ENCODE data around the gene DNMT3A. TPM values are rescaled to one million over a fixed set of nuclear protein-coding genes. Genes with fewer than 3 reads are reported as not detected.

The DNMT3A gene
- total and polyA plus RNA-seq, 10 donors: 9.0 to 64.6 (median 33.2) TPM

DNA sequence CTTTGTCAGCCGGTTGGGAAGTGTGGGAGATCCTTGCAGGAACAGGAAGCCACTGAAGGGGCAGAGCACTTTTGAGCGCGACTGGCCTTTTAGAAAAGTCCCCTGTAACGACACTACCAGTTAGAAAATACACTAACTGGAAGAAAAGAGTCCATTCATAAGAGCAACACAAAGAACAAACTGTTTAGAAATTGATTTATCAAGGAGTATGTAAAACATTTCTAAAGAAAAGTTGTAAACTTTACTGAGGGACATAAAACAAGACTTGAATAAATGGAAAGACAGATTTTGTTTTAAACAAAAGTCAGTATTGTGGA is 143.6 kb downstream of the DNMT3A start:
- no peak overlapping the region for H3K4me3 ChIP-seq
- H3K27me3 ChIP-seq (replicated peaks in 1 of 7): no peaks in the 10 kb centered on the region
- H3K27ac ChIP-seq: no peak overlapping the region
- H3K36me3 ChIP-seq: no peaks in the 10 kb centered on the region
- TF ChIP-seq POLR2A (IDR thresholded peaks at IDR 0.05) (no peak), POLR2AphosphoS5 (IDR thresholded peaks at IDR 0.05) (no peak)
- TF ChIP-seq, protein P1, sequence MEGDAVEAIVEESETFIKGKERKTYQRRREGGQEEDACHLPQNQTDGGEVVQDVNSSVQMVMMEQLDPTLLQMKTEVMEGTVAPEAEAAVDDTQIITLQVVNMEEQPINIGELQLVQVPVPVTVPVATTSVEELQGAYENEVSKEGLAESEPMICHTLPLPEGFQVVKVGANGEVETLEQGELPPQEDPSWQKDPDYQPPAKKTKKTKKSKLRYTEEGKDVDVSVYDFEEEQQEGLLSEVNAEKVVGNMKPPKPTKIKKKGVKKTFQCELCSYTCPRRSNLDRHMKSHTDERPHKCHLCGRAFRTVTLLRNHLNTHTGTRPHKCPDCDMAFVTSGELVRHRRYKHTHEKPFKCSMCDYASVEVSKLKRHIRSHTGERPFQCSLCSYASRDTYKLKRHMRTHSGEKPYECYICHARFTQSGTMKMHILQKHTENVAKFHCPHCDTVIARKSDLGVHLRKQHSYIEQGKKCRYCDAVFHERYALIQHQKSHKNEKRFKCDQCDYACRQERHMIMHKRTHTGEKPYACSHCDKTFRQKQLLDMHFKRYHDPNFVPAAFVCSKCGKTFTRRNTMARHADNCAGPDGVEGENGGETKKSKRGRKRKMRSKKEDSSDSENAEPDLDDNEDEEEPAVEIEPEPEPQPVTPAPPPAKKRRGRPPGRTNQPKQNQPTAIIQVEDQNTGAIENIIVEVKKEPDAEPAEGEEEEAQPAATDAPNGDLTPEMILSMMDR (IDR thresholded peaks at IDR 0.05 in 8 of 11, conservative IDR thresholded peaks at IDR 0.05 in 3 of 11): no peak
- WGBS, 5 donors: 25 to 34% (median 29%) methylated on average over 4 of the region's 4 CpGs
- DNase-seq: no peak
- H3K9me3 ChIP-seq: no peaks in the 10 kb centered on the region
- intact Hi-C loops (cut with DNase I; ENCODE audit: low total_unique reads): no loop called here
- H3K4me1 ChIP-seq: peaks cover 0 to 33% (median 13%) of the 10 kb centered on the region in 6 donors

DNA sequence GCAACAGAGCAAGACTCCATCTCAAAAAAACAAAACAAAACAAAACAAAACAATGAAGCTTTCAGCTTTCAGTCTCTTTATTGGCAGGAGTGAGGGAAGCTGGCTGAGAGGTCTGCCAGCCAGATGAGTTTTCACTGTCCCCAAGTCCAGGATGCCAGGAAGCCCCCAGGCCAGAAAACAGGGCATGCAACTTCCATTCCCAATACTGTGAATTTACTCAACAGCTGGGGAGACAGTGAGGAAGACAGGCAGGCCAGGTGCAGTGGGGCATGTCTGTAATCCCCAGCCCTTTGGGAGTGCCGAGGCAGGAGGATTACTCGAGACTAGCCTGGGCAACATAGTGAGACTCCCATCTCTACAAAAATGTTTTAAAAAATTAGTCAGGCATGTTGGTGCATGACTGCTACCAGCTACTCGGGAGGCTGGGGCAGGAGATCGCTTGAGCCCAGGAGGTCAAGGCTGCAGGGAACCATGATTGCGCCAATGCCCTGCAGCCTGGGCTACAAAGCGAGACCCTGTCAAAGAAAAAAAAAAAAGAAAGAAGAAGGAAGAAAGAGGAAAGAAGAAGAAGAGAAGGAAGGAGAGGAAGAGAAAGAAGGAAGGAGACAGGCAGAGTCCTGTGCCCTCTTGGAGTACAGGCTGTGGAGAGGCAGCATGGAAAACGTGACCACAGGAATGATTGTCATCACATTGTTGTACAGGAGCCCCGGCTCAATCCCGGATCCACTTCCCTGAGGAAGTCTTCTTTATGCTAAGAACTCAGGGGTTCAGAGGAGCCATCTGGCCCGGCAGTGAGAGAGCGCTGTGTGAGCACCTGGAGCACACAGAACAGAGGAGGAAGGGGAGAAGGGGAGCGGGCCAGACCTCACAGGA is 144.2 kb downstream of the DNMT3A start:
- Histone ChIP-seq H3K9me3 (no peaks in the 10 kb centered on the region), H3K27me3 (replicated peaks in 1 of 7) (no peaks in the 10 kb centered on the region), H3K27ac (no peak overlapping the region), H3K4me3 (no peak overlapping the region), H3K4me1 (peaks cover 0 to 31% (median 13%) of the 10 kb centered on the region in 6 donors), H3K36me3 (no peaks in the 10 kb centered on the region)
- TF ChIP-seq POLR2AphosphoS5 (IDR thresholded peaks at IDR 0.05) (no peak), POLR2A (IDR thresholded peaks at IDR 0.05) (no peak)
- TF ChIP-seq, protein P1 (IDR thresholded peaks at IDR 0.05 in 8 of 11, conservative IDR thresholded peaks at IDR 0.05 in 3 of 11): no peak
- intact Hi-C loops (cut with DNase I; ENCODE audit: low total_unique reads): no loop called here
- DNase-seq: no peak
- 49 to 60% (median 51%) methylated on average over 12 of the region's 12 CpGs for WGBS, 5 donors

DNA sequence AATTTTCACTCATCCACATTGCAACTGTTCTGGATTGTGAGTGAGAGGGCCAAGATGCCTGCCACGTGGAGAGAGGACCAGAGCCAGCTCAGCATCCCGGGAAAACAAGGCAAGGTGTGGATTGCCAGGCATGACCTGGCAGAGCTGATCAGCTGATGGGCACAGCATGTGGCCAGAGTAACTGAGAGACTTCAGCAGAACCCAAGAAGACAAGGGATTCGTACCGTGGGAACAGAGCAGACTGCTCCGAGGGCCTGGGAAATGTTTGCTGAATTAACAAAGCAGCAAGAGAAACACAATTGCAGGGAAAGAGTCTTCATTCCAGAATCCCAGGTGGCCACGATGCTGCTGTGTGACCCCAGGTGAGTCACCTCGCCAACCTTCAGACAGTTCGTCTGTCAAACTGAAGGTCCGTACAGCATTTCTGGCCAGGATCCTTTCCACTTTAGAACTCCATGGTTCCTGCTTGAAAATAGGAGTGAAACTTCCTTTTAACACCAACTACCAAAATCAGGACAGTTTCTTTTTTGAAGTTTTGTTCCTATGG is 147.1 kb downstream of the DNMT3A start:
- 89 to 95% (median 92%) methylated on average over 9 of the region's 9 CpGs for WGBS, 5 donors
- no peak for DNase-seq
- Histone ChIP-seq H3K27me3 (replicated peaks in 1 of 7) (no peaks in the 10 kb centered on the region), H3K4me3 (no peak overlapping the region), H3K27ac (no peak overlapping the region), H3K36me3 (no peaks in the 10 kb centered on the region), H3K4me1 (peaks cover 0 to 25% (median 13%) of the 10 kb centered on the region in 6 donors), H3K9me3 (no peaks in the 10 kb centered on the region)
- TF ChIP-seq POLR2A (IDR thresholded peaks at IDR 0.05) (no peak), POLR2AphosphoS5 (IDR thresholded peaks at IDR 0.05) (no peak)
- TF ChIP-seq, protein P1 (IDR thresholded peaks at IDR 0.05 in 8 of 11, conservative IDR thresholded peaks at IDR 0.05 in 3 of 11): no peak
- intact Hi-C loops (cut with DNase I; ENCODE audit: low total_unique reads): no loop called here

DNA sequence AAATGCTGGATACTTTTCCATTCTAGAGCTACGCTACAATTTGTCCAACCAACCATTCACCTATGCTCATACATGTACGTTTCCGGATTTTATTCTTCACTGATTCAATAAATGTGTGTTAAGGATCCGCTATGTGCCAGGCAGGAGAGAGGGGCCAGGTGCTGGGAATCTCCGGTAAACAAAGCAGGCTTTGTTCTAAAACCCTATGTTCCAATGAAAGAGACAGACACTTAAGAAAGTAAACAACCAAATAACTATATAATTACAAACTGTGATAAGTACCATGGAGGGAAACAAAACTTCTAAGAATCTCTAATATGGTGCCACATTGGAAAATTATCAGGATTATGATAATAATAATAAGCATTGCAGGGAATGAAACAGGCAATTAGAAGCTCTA is 151.2 kb downstream of the DNMT3A start:
- no peak overlapping the region for H3K4me3 ChIP-seq
- H3K27me3 ChIP-seq (replicated peaks in 1 of 7): no peaks in the 10 kb centered on the region
- intact Hi-C loops (cut with DNase I; ENCODE audit: low total_unique reads): no loop called here
- no peak for TF ChIP-seq POLR2AphosphoS5 (IDR thresholded peaks at IDR 0.05)
- 90 to 96% (median 95%) methylated on average over 5 of the region's 5 CpGs for WGBS, 5 donors
- H3K4me1 ChIP-seq: no peaks in the 10 kb centered on the region
- H3K9me3 ChIP-seq: no peaks in the 10 kb centered on the region
- H3K36me3 ChIP-seq: no peaks in the 10 kb centered on the region
- no peak for DNase-seq
- H3K27ac ChIP-seq: no peak overlapping the region
